ENCODE data around the gene MT1B. TPM values are rescaled to one million over a fixed set of nuclear protein-coding genes. Genes with fewer than 3 reads are reported as not detected.
A peak's percentile ranks its signal among the peaks of the same experiment; 100 is the strongest.

Gene MT1B
- total and polyA plus RNA-seq, 2 of the 13 experiments (the other 11 are each of a cell fraction or from before 2014, with no cell fraction given): 0.89 TPM; not detected in 1

DNA sequence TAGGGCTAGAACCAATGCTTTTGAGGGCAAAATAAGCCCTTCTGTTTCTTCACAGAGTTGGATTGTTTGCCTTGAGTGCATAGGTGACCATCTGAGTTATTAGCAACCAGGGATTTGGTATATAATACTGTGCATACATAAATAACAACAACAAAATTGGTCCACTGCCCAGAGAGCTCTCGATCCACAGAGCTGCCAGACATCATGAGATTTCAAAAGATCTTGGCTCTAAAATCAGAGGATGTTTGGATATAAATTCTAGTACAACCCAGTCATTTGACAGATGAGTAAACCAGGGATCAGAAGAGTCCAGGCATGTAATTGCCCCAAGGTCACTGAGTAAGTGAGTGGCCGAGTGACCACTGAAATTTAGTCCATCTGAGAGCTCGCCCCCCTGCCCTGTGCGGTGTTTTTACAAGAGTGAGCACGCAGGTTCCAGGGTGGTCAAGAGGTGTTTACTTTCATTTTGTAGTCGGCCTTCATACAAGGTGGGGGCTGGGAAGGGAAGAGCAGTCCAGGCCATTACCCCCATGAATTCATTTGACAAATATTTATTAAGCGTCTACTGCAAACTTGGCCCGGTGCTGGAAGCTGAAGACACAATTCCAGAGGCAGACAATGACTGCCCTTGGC lies 45.1 kb upstream of the MT1B start (continued):
- TF ChIP-seq, protein P1, sequence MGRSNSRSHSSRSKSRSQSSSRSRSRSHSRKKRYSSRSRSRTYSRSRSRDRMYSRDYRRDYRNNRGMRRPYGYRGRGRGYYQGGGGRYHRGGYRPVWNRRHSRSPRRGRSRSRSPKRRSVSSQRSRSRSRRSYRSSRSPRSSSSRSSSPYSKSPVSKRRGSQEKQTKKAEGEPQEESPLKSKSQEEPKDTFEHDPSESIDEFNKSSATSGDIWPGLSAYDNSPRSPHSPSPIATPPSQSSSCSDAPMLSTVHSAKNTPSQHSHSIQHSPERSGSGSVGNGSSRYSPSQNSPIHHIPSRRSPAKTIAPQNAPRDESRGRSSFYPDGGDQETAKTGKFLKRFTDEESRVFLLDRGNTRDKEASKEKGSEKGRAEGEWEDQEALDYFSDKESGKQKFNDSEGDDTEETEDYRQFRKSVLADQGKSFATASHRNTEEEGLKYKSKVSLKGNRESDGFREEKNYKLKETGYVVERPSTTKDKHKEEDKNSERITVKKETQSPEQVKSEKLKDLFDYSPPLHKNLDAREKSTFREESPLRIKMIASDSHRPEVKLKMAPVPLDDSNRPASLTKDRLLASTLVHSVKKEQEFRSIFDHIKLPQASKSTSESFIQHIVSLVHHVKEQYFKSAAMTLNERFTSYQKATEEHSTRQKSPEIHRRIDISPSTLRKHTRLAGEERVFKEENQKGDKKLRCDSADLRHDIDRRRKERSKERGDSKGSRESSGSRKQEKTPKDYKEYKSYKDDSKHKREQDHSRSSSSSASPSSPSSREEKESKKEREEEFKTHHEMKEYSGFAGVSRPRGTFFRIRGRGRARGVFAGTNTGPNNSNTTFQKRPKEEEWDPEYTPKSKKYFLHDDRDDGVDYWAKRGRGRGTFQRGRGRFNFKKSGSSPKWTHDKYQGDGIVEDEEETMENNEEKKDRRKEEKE (IDR thresholded peaks at IDR 0.05): no peak
- TF ChIP-seq, protein P2, sequence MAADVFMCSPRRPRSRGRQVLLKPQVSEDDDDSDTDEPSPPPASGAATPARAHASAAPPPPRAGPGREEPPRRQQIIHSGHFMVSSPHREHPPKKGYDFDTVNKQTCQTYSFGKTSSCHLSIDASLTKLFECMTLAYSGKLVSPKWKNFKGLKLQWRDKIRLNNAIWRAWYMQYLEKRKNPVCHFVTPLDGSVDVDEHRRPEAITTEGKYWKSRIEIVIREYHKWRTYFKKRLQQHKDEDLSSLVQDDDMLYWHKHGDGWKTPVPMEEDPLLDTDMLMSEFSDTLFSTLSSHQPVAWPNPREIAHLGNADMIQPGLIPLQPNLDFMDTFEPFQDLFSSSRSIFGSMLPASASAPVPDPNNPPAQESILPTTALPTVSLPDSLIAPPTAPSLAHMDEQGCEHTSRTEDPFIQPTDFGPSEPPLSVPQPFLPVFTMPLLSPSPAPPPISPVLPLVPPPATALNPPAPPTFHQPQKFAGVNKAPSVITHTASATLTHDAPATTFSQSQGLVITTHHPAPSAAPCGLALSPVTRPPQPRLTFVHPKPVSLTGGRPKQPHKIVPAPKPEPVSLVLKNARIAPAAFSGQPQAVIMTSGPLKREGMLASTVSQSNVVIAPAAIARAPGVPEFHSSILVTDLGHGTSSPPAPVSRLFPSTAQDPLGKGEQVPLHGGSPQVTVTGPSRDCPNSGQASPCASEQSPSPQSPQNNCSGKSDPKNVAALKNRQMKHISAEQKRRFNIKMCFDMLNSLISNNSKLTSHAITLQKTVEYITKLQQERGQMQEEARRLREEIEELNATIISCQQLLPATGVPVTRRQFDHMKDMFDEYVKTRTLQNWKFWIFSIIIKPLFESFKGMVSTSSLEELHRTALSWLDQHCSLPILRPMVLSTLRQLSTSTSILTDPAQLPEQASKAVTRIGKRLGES (CRISPR knock-in tag; IDR thresholded peaks at IDR 0.05; ENCODE audit: borderline replicate concordance): no peak
- TF ChIP-seq, protein P3, sequence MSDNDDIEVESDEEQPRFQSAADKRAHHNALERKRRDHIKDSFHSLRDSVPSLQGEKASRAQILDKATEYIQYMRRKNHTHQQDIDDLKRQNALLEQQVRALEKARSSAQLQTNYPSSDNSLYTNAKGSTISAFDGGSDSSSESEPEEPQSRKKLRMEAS (IDR thresholded peaks at IDR 0.05): no peak
- TF ChIP-seq ZNF441 (CRISPR knock-in tag; IDR thresholded peaks at IDR 0.05; ENCODE audit: borderline replicate concordance) (0 out of 2 replicates have a peak, but pooled peaks have one; percentile 8), HNF4G (IDR thresholded peaks at IDR 0.05; ENCODE audit: borderline replicate concordance, low read depth, low read length) (no peak), HNF4G (CRISPR knock-in tag; IDR thresholded peaks at IDR 0.05; ENCODE audit: borderline replicate concordance, low read depth) (0 out of 2 replicates have a peak, but pooled peaks have one; percentile 16), KDM5B (CRISPR knock-in tag; IDR thresholded peaks at IDR 0.05; ENCODE audit: borderline replicate concordance) (no peak), KLF12 (CRISPR knock-in tag; IDR thresholded peaks at IDR 0.05; ENCODE audit: borderline replicate concordance) (0 out of 2 replicates have a peak, but pooled peaks have one; percentile 49), POLR2A (IDR thresholded peaks at IDR 0.05; ENCODE audit: insufficient read depth in 1 of 2, low read depth in 2 of 2, low read length in 2 of 2) (no peak), ZNF484 (CRISPR knock-in tag; IDR thresholded peaks at IDR 0.05; ENCODE audit: borderline replicate concordance, low read depth) (no peak), ZNF44 (CRISPR knock-in tag; IDR thresholded peaks at IDR 0.05) (no peak), RCOR2 (CRISPR knock-in tag; IDR thresholded peaks at IDR 0.05) (no peak), EED (CRISPR knock-in tag; IDR thresholded peaks at IDR 0.05) (no peak), SOX13 (IDR thresholded peaks at IDR 0.05) (0 out of 2 replicates have a peak, but pooled peaks have one; percentile 11), SOX13 (CRISPR knock-in tag; conservative IDR thresholded peaks at IDR 0.05 in 1 of 2, IDR thresholded peaks at IDR 0.05 in 1 of 2) (peak in 1 of 2 experiments; percentile 83; a peak in 2 of 4 replicates), KDM6A (CRISPR knock-in tag; IDR thresholded peaks at IDR 0.05; ENCODE audit: low read depth) (peak; percentile 84), POLR2AphosphoS5 (IDR thresholded peaks at IDR 0.05; ENCODE audit: low read depth, low read length) (no peak), ZNF263 (CRISPR knock-in tag; IDR thresholded peaks at IDR 0.05) (no peak)
- TF ChIP-seq, protein P4, sequence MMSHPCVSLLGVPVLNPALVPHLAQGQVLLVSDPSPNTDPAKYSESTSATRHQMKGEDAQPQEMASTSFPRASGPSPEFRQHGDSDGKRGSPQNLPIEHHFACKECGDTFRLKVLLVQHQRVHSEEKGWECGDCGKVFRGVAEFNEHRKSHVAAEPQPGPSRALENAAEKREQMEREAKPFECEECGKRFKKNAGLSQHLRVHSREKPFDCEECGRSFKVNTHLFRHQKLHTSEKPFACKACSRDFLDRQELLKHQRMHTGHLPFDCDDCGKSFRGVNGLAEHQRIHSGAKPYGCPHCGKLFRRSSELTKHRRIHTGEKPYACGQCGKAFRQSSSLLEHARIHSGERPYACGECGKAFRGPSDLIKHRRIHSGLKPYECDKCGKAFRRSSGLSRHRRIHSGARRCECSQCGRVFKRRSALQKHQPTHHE (CRISPR knock-in tag; IDR thresholded peaks at IDR 0.05; ENCODE audit: borderline replicate concordance): 0 out of 2 replicates have a peak, but pooled peaks have one; percentile 72
- TF ChIP-seq, protein P5, sequence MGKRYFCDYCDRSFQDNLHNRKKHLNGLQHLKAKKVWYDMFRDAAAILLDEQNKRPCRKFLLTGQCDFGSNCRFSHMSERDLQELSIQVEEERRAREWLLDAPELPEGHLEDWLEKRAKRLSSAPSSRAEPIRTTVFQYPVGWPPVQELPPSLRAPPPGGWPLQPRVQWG (CRISPR knock-in tag; IDR thresholded peaks at IDR 0.05; ENCODE audit: borderline replicate concordance, low read depth): 0 out of 2 replicates have a peak, but pooled peaks have one; percentile 13
- TF ChIP-seq, protein P6, sequence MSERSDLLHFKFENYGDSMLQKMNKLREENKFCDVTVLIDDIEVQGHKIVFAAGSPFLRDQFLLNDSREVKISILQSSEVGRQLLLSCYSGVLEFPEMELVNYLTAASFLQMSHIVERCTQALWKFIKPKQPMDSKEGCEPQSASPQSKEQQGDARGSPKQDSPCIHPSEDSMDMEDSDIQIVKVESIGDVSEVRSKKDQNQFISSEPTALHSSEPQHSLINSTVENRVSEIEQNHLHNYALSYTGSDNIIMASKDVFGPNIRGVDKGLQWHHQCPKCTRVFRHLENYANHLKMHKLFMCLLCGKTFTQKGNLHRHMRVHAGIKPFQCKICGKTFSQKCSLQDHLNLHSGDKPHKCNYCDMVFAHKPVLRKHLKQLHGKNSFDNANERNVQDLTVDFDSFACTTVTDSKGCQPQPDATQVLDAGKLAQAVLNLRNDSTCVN (CRISPR knock-in tag; IDR thresholded peaks at IDR 0.05; ENCODE audit: borderline replicate concordance): no peak
